Thyroid gland (tissue), 4 donors: ENCODE data around the gene HMCN2.

Experiments
- CTCF ChIP-seq, 6 experiments: fragments of 200-600 bp in 3 of 6; fragments of 450-650 bp in 3 of 6; sonication (generic) in 3 of 6; IDR thresholded peaks; one replicate each; pipeline ENCODE4 v1.5.1; 2016 to 2019; ENCODE audit warnings: antibody characterized with exemption in 6 of 6, mild to moderate bottlenecking in 2 of 6, inconsistent platforms in 1 of 6, moderate library complexity in 1 of 6
- POLR2A ChIP-seq, 2 donors: fragments of 450-650 bp; IDR thresholded peaks; one replicate each; pipeline ENCODE4 v1.6.1; 2017; ENCODE audit warnings: antibody characterized with exemption in 2 of 2, mild to moderate bottlenecking in 2 of 2, moderate library complexity in 1 of 2

GRCh38 chr9:130429381-130429780 lies 163.8 kb downstream of the HMCN2 start:
- TF ChIP-seq CTCF (IDR thresholded peaks at IDR 0.05), result no peak
- TF ChIP-seq POLR2A (IDR thresholded peaks at IDR 0.05), result no peak
